ENCODE data around the gene TRIM34. TPM values are rescaled to one million over a fixed set of nuclear protein-coding genes. Genes with fewer than 3 reads are reported as not detected.
"Not testable (repeated sequence)": the region's sequence is repeated elsewhere in the genome, so short reads cannot be mapped to it uniquely, and the experiment has no call there.

Gene TRIM34, protein sequence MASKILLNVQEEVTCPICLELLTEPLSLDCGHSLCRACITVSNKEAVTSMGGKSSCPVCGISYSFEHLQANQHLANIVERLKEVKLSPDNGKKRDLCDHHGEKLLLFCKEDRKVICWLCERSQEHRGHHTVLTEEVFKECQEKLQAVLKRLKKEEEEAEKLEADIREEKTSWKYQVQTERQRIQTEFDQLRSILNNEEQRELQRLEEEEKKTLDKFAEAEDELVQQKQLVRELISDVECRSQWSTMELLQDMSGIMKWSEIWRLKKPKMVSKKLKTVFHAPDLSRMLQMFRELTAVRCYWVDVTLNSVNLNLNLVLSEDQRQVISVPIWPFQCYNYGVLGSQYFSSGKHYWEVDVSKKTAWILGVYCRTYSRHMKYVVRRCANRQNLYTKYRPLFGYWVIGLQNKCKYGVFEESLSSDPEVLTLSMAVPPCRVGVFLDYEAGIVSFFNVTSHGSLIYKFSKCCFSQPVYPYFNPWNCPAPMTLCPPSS
- 10 to 100 TPM; 10.4 to 11.8 TPM for total RNA-seq

DNA sequence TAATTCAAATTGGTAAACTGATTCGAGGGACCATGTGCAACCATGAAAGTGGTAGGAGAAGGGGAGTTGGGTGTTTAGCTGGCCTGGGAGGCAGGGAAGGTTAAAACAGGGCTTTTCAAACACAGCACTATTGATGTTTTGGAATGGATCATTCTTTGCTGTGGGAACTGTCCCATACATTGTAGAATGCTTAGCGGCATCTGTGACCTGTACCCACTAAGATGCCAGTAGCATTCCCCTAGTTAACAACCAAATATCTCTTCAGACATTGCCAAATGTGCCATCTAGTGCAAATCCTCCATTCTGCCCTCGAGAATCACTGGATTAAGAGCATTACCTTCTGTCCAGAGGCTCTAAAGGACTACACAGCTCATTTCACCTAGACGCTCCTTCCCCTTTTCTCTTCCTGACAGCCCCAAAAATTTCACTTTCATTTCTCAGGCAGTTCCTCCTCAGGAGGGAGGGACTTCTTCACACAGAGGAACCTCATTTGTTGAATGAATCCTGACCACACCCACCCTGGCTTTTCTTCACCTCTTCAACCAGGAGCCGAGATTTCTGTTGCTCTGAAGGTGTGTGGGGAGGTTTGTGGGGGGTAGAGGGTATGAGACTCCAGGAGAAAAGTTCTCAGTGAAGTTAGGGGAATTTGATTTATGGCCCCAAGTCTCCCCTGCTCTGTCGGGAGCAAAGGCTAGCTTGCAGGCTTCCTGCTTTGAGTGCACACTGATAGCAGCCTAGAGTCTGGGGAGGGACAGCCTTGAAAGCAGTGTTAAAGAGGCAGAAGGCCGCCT, at the start of gene TRIM34:
Gene TRIM34 (plus strand): TSS at position 513 of the 791 bp plus-strand sequence. CDS start 7,331 bp downstream, outside the sequence.
- H3K27ac Mint-ChIP-seq: peak within 1 kb of the TSS; percentile 95
- H3K27me3 Mint-ChIP-seq: no peaks in the 10 kb centered on the region
- intact Hi-C loops (cut with DNase I, micrococcal nuclease): loop anchor here (1.0 to 10.0 kb wide), 4 partner anchors 60 to 1020 kb away; partner anchors contain the start of genes TRIM5 (in 2 of the 2), CNGA4 (in 1 of the 2), FHIP1B (in 1 of the 2) and TRIM68 (in 1 of the 2)
- H3K9me3 Mint-ChIP-seq (ENCODE audit: low read depth): peaks cover 4% of the 10 kb centered on the region
- ATAC-seq: peak; percentile 95
- CTCF ChIA-PET: interaction anchor here (0.6 to 0.9 kb wide), 2 partner anchors 11 to 418 kb away, joined by 3 read pairs; no protein-coding TSS in a partner anchor
- peak; percentile 72 for DNase-seq
- peaks cover 7% of the 10 kb centered on the region for H3K36me3 Mint-ChIP-seq (ENCODE audit: low read depth)
- POLR2A ChIA-PET: interaction anchor here (0.7 kb wide), 1 partner anchor 981 kb away, joined by 4 read pairs; no protein-coding TSS in a partner anchor
- peaks cover 35% of the 10 kb centered on the region for H3K4me1 Mint-ChIP-seq
- peak within 1 kb of the TSS; percentile 87 for H3K4me3 Mint-ChIP-seq

DNA sequence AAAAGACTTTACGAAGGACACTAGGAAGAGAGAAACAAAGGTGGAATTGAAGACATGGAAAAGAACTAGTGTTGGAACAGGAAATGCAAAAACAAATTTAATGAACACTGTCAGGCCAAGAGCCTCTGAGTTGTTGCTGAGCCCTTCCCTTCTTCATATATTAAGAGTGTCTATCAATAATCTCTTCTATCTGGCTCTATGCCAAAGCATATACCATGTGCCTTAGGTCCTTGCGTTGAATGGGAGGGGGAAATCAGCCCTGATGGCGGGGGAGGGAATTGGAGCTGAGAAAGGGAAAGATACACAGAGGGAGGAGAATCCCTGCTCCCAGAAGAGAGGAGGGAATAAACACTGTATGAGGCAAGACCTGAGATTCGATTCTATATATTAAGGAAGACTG, 49.6 kb upstream of the TRIM34 start:
- ChIA-PET CTCF (no interaction called here), POLR2A (no interaction called here)
- no peak for ATAC-seq
- no peak for DNase-seq
- Mint-ChIP-seq H3K4me3 (no peak overlapping the region), H3K27me3 (no peaks in the 10 kb centered on the region), H3K4me1 (no peaks in the 10 kb centered on the region), H3K27ac (no peak overlapping the region), H3K36me3 (ENCODE audit: low read depth) (no peaks in the 10 kb centered on the region), H3K9me3 (ENCODE audit: low read depth) (no peaks in the 10 kb centered on the region)
- intact Hi-C loops (cut with DNase I, micrococcal nuclease): no loop called here

DNA sequence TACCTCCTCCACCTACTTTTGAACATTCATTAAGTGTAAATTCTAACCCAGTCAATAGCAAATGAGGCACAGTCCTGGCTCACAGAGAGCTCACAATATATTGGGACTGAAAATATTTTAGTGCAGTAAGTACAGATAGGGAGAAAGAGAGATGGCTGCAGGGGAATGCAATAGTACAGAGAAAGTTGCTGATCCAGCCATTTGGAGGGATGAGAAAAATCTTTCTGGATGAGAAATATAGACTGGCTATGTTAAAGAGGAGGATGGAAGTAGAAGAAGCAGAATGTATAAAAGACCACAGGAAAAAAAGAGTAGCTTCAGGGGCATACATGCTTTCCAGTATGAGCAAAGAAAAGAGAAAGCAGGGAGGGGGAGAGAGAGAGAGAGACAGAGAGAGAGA, 47.7 kb upstream of the TRIM34 start:
- ATAC-seq (no peak), DNase-seq (no peak)
- POLR2A ChIA-PET: no interaction called here
- no peaks in the 10 kb centered on the region for H3K36me3 Mint-ChIP-seq (ENCODE audit: low read depth)
- H3K27me3 Mint-ChIP-seq: no peaks in the 10 kb centered on the region
- CTCF ChIA-PET: no interaction called here
- intact Hi-C loops (cut with DNase I, micrococcal nuclease): no loop called here
- no peaks in the 10 kb centered on the region for H3K9me3 Mint-ChIP-seq (ENCODE audit: low read depth)
- H3K4me3 Mint-ChIP-seq: no peak overlapping the region
- H3K4me1 Mint-ChIP-seq: no peaks in the 10 kb centered on the region
- H3K27ac Mint-ChIP-seq: no peak overlapping the region

DNA sequence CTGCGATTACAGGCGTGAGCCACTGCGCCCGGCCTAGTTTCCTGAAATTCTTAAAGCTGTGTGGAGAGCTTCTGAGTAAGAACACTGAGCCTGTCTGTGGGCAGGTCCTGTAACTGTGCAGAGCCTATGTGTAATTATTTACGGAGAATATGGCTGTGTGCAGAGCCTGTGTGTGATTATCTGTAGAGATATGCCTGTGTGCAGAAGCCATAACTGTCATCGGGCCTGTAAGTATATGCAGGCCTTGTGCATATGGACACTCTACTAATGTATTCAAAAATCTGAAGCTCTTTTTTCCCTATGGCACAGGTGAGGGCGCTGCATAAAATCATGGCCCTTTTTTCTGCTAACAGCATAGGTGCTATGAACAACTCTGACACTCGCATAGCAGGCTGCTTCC, 44.2 kb upstream of the TRIM34 start, which contains the start of gene OR52B6:
Gene OR52B6 (plus strand): TSS at position 301 of the 400 bp plus-strand sequence. CDS start 0 bp downstream, at position 301.
- Mint-ChIP-seq H3K4me1 (no peaks in the 10 kb centered on the region), H3K9me3 (ENCODE audit: low read depth) (no peaks in the 10 kb centered on the region), H3K36me3 (ENCODE audit: low read depth) (no peaks in the 10 kb centered on the region), H3K27ac (no peak within 1 kb of the TSS), H3K27me3 (no peaks in the 10 kb centered on the region), H3K4me3 (no peak within 1 kb of the TSS)
- DNase-seq: no peak
- intact Hi-C loops (cut with DNase I, micrococcal nuclease): no loop called here
- POLR2A ChIA-PET: no interaction called here
- no peak for ATAC-seq
- CTCF ChIA-PET: interaction anchor here (0.6 kb wide), 1 partner anchor 147 kb away, joined by 4 read pairs; no protein-coding TSS in a partner anchor

DNA sequence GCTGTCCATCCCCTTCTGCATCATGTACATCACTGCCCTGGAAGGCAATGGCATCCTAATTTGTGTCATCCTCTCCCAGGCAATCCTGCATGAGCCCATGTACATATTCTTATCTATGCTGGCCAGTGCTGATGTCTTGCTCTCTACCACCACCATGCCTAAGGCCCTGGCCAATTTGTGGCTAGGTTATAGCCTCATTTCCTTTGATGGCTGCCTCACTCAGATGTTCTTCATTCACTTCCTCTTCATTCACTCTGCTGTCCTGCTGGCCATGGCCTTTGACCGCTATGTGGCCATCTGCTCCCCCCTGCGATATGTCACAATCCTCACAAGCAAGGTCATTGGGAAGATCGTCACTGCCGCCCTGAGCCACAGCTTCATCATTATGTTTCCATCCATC, 43.8 kb upstream of the TRIM34 start:
- POLR2A ChIA-PET: no interaction called here
- H3K4me3 Mint-ChIP-seq: no peak overlapping the region
- H3K36me3 Mint-ChIP-seq (ENCODE audit: low read depth): no peaks in the 10 kb centered on the region
- no peaks in the 10 kb centered on the region for H3K9me3 Mint-ChIP-seq (ENCODE audit: low read depth)
- H3K27ac Mint-ChIP-seq: no peak overlapping the region
- intact Hi-C loops (cut with DNase I, micrococcal nuclease): no loop called here
- DNase-seq (no peak), ATAC-seq (no peak)
- no peaks in the 10 kb centered on the region for H3K27me3 Mint-ChIP-seq
- no peaks in the 10 kb centered on the region for H3K4me1 Mint-ChIP-seq
- CTCF ChIA-PET: no interaction called here

DNA sequence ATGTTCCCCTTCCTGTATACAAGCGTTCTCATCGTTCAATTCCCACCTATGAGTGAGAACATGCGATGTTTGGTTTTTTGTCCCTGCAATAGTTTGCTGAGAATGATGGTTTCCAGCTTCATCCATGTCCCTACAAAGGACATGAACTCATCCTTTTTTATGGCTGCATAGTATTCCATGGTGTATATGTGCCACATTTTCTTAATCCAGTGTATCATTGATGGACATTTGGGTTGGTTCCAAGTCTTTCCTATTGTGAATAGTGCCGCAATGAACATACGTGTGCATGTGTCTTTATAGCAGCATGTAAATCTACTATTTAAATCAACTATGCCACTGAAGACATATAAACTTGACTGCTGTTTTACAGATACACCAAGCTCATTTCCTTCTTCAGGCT, 40.3 kb upstream of the TRIM34 start:
- H3K36me3 Mint-ChIP-seq (ENCODE audit: low read depth); H3K27ac Mint-ChIP-seq; DNase-seq; CTCF ChIA-PET; H3K27me3 Mint-ChIP-seq; H3K4me3 Mint-ChIP-seq; H3K9me3 Mint-ChIP-seq (ENCODE audit: low read depth); intact Hi-C loops (cut with DNase I, micrococcal nuclease); H3K4me1 Mint-ChIP-seq; ATAC-seq: not testable (repeated sequence)
- POLR2A ChIA-PET: interaction anchor here (0.5 kb wide), 1 partner anchor 1576 kb away, joined by 4 read pairs; no protein-coding TSS in a partner anchor

DNA sequence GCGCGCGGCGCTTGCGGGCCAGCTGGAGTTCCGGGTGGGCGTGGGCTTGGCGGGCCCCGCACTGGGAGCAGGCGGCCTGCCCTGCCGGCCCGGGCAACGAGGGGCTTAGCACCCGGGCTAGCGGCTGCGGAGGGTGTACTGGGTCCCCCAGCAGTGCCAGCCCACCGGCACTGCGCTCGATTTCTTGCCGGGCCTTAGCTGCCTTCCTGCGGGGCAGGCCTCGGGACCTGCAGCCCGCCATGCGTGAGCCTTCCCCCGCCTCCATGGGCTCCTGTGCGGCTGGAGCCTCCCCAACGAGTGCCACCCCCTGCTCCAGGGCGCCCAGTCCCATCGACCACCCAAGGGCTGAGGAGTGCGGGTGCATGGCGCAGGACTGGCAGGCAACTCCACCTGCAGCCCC, 34.9 kb upstream of the TRIM34 start:
- H3K27ac Mint-ChIP-seq; ATAC-seq; H3K4me3 Mint-ChIP-seq; H3K9me3 Mint-ChIP-seq (ENCODE audit: low read depth); H3K36me3 Mint-ChIP-seq (ENCODE audit: low read depth); DNase-seq; POLR2A ChIA-PET; intact Hi-C loops (cut with DNase I, micrococcal nuclease); H3K27me3 Mint-ChIP-seq; CTCF ChIA-PET; H3K4me1 Mint-ChIP-seq: not testable (repeated sequence)

DNA sequence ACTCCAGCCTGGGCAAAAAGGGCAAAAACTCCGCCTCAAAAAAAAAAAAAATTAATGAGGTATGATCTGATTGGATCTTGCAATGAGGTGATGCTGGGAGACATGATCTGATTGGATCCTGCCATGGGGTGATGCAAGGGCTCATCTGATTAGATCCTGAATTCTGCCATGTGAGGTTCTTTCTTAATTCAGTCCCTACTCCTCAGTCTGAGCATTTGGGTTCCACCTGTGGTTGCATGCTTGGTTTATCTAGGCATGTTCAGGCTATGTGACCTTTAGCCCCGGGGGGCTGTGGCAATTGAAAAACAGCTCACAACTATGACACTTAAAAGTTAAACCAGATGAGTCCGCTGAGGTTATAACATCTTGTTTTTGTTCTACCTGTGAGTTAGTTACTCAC, 33.2 kb upstream of the TRIM34 start:
- intact Hi-C loops (cut with DNase I, micrococcal nuclease): no loop called here
- Mint-ChIP-seq H3K4me3 (no peak overlapping the region), H3K36me3 (ENCODE audit: low read depth) (no peaks in the 10 kb centered on the region), H3K27me3 (peaks cover 2% of the 10 kb centered on the region), H3K4me1 (peaks cover 2% of the 10 kb centered on the region), H3K27ac (no peak overlapping the region), H3K9me3 (ENCODE audit: low read depth) (no peaks in the 10 kb centered on the region)
- POLR2A ChIA-PET: no interaction called here
- DNase-seq: no peak
- ATAC-seq: peak; percentile 30
- CTCF ChIA-PET: interaction anchor here (0.8 to 2.0 kb wide), 2 partner anchors 9 to 144 kb away, joined by 3 to 8 read pairs; no protein-coding TSS in a partner anchor

DNA sequence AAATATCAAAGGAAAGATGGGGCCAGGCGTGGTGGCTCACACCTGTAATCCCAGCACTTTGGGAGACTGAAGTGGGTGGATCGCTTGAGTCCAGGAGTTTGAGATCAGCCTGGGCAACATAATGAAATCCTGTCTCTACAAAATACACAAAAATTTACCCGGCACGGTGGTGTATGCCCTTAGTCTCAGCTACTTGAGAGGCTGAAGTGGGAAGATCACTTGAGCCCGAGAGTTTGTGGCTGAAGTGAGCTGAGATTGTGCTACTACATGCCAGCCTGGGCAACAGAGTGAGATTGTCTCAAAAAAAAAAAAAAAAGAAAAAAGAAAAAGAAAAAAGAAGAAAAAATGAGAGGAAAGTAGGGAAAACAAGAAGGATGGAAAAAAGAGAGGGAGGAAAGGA, 32.2 kb upstream of the TRIM34 start:
- Mint-ChIP-seq H3K4me1 (peaks cover 6% of the 10 kb centered on the region), H3K27ac (no peak overlapping the region), H3K9me3 (ENCODE audit: low read depth) (no peaks in the 10 kb centered on the region), H3K4me3 (no peak overlapping the region), H3K27me3 (peaks cover 8% of the 10 kb centered on the region), H3K36me3 (ENCODE audit: low read depth) (no peaks in the 10 kb centered on the region)
- ChIA-PET POLR2A (no interaction called here), CTCF (interaction anchor here (0.7 to 2.0 kb wide), 2 partner anchors 8 to 49 kb away, joined by 3 to 8 read pairs; no protein-coding TSS in a partner anchor)
- no peak for DNase-seq
- intact Hi-C loops (cut with DNase I, micrococcal nuclease): no loop called here
- ATAC-seq: no peak

DNA sequence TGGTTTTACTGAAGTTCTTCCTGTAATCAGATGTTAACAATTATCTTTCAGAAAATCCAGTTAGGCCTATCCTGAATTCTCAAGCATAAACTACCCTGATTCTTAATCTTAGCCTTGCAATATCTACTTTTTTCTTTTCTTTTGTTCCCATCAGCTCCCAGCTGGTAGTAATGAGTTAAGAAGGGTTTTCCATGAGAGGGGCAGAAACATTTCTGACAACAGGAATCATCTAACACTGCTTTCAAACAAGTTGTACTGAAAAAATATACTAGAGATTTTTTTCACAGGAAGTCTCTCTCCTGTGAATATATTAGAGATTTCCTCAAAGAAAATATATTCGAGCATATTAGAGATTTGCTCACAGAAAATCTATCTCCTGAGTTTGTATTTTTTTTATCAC, 31.7 kb upstream of the TRIM34 start:
- no peaks in the 10 kb centered on the region for H3K36me3 Mint-ChIP-seq (ENCODE audit: low read depth)
- ChIA-PET CTCF (interaction anchor here (0.7 to 2.0 kb wide), 2 partner anchors 8 to 49 kb away, joined by 3 to 8 read pairs; no protein-coding TSS in a partner anchor), POLR2A (no interaction called here)
- H3K4me1 Mint-ChIP-seq: peaks cover 6% of the 10 kb centered on the region
- H3K27me3 Mint-ChIP-seq: peaks cover 11% of the 10 kb centered on the region
- no peak for DNase-seq
- H3K9me3 Mint-ChIP-seq (ENCODE audit: low read depth): no peaks in the 10 kb centered on the region
- no peak overlapping the region for H3K27ac Mint-ChIP-seq
- intact Hi-C loops (cut with DNase I, micrococcal nuclease): no loop called here
- H3K4me3 Mint-ChIP-seq: no peak overlapping the region
- no peak for ATAC-seq

DNA sequence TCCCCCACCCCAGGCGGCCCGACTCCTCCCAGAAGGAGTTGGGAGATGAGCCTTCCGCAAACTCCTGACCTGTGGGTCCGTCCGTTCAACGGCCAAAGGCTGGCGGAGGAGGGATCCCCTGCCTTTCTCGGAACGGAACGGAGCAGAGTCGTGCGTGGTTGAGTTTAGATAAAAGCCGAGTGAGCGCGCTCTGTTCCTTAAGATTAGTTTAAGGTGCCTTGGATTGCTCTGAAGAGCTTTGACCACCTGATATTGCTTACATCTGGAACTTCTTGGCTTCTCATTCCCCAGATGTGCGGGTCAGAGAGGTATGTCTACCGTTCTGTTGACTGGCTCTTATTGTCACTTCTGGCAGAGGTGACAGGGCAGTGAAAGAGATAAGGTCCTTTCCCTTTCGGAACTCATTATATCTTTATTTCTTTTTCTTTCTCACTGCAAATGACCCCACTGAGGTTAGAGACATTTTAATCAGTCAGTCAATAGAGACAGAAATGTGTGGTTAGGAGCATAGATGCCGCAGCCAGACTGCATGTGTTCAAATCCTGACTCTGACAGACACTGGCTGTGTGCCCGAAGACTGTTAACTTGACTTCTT, 28.1 kb upstream of the TRIM34 start, which contains the start of gene TRIM6:
Gene TRIM6 (plus strand): TSS at position 31 of the 595 bp plus-strand sequence. CDS start 261 bp downstream, at position 292.
- no peaks in the 10 kb centered on the region for H3K9me3 Mint-ChIP-seq (ENCODE audit: low read depth)
- CTCF ChIA-PET: interaction anchor here (0.6 to 1.2 kb wide), 3 partner anchors 10 to 174 kb away, joined by 3 read pairs; no protein-coding TSS in a partner anchor
- intact Hi-C loops (cut with DNase I, micrococcal nuclease): no loop called here
- ATAC-seq (no peak), DNase-seq (peak; percentile 28)
- POLR2A ChIA-PET: no interaction called here
- peak within 1 kb of the TSS; percentile 69 for H3K4me3 Mint-ChIP-seq
- peaks cover 6% of the 10 kb centered on the region for H3K4me1 Mint-ChIP-seq
- H3K36me3 Mint-ChIP-seq (ENCODE audit: low read depth): no peaks in the 10 kb centered on the region
- peak within 1 kb of the TSS; percentile 29 for H3K27ac Mint-ChIP-seq
- H3K27me3 Mint-ChIP-seq: peaks cover 15% of the 10 kb centered on the region
